ENCODE data around the gene DYNC1I1. TPM values are rescaled to one million over a fixed set of nuclear protein-coding genes. Genes with fewer than 3 reads are reported as not detected.

DYNC1I1 gene
- total RNA-seq, 1 donor from 2014 or later, result 38.8 TPM

DNA sequence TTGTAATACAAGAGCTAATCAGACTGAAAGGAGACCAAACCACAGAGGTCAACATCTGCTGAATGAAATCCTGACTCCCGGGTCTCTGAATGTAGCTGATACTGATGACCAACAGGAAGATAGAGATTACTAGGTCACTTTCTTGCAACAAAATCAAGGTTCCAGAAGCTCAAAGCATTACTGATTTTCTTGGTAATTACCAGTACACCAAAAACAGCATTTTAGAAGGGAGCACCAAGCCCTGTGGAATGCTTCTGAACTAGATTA, 371.8 kb downstream of the DYNC1I1 start:
- Histone ChIP-seq H3K36me3 (peaks cover 55% of the 10 kb centered on the region), H3K27ac (replicated peaks) (no peak overlapping the region), H3K27me3 (ENCODE audit: low read depth) (no peaks in the 10 kb centered on the region), H3K9me3 (replicated peaks) (no peaks in the 10 kb centered on the region), H3K4me1 (no peaks in the 10 kb centered on the region), H3K4me3 (no peak overlapping the region)
- no peak for DNase-seq
- intact Hi-C loops (cut with micrococcal nuclease), result no loop called here
- no peak for TF ChIP-seq CTCF (IDR thresholded peaks at IDR 0.05; ENCODE audit: borderline replicate concordance)

Other genes starting within 250 kb of the DYNC1I1 start
- gene PDK4, start 176.0 kb upstream of the DYNC1I1 start, total RNA-seq, result 325 TPM

Data from left ventricle myocardium inferior (tissue), 1 donor.